Measurements from ENCODE around the gene KCNA5. TPM values are rescaled to one million over a fixed set of nuclear protein-coding genes. Genes with fewer than 3 reads are reported as not detected.

The KCNA5 gene
- total and polyA plus RNA-seq, 2 of the 4 experiments (the other 2 are of a cell fraction): not detected

- in situ Hi-C loops (cut with MboI; ENCODE audit: low sequenced_read_pairs) (no loop called here), intact Hi-C loops (cut with micrococcal nuclease) (no loop called here), dilution Hi-C loops (cut with HindIII; ENCODE audit: low sequenced_read_pairs, unreplicated experiment) (no loop called here)
- H4K91ac ChIP-seq (ENCODE audit: insufficient read depth, low read depth, low read length): no peak overlapping the region
- H3K18ac ChIP-seq (ENCODE audit: low read depth, low read length): no peak overlapping the region
- H2AK9ac ChIP-seq (replicated peaks; ENCODE audit: low read depth, low read length, poor library complexity): no peak overlapping the region
- no peaks in the 10 kb centered on the region for H4K20me1 ChIP-seq (ENCODE audit: insufficient read depth, low read length)
- H3K4me1 ChIP-seq (ENCODE audit: control insufficient read depth, insufficient read depth, low read length): no peaks in the 10 kb centered on the region; the same call in 1 of the 2 replicates
- H3K9ac ChIP-seq (ENCODE audit: low read depth, low read length): no peak overlapping the region
- no peaks in the 10 kb centered on the region for H3K79me1 ChIP-seq (ENCODE audit: low read depth in 1 of 2, low read length in 2 of 2)
- no peak overlapping the region for H2BK20ac ChIP-seq (ENCODE audit: low read depth, low read length)
- TF ChIP-seq RAD21 (IDR thresholded peaks at IDR 0.05; ENCODE audit: low read length) (no peak), MAFK (IDR thresholded peaks at IDR 0.05; ENCODE audit: low read depth, low read length) (no peak), FOS (IDR thresholded peaks at IDR 0.05; ENCODE audit: low read depth, low read length) (no peak), RCOR1 (IDR thresholded peaks at IDR 0.05; ENCODE audit: insufficient replicate concordance, low read length) (no peak), CHD1 (IDR thresholded peaks at IDR 0.05; ENCODE audit: low read depth, low read length) (no peak), MXI1 (IDR thresholded peaks at IDR 0.05; ENCODE audit: borderline replicate concordance, low read depth, low read length) (no peak)
- TF ChIP-seq, protein P1, sequence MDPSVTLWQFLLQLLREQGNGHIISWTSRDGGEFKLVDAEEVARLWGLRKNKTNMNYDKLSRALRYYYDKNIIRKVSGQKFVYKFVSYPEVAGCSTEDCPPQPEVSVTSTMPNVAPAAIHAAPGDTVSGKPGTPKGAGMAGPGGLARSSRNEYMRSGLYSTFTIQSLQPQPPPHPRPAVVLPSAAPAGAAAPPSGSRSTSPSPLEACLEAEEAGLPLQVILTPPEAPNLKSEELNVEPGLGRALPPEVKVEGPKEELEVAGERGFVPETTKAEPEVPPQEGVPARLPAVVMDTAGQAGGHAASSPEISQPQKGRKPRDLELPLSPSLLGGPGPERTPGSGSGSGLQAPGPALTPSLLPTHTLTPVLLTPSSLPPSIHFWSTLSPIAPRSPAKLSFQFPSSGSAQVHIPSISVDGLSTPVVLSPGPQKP (IDR thresholded peaks at IDR 0.05; ENCODE audit: borderline replicate concordance, low read depth, low read length): no peak
- no peak overlapping the region for H2BK5ac ChIP-seq (ENCODE audit: low read depth, low read length, poor library complexity, severe bottlenecking)
- no peak overlapping the region for H3K27ac ChIP-seq (ENCODE audit: insufficient read depth, low read length)
- H2BK15ac ChIP-seq (ENCODE audit: low read depth, low read length): no peak overlapping the region
- H3K36me3 ChIP-seq (ENCODE audit: control insufficient read depth, insufficient read depth, low read length): no peaks in the 10 kb centered on the region
- no peak overlapping the region for H3K23ac ChIP-seq (ENCODE audit: low read depth, low read length)
- H3K56ac ChIP-seq (ENCODE audit: extremely low read depth, insufficient read depth, low read length): no peak overlapping the region
- no TSS peak for BruUV-seq (replicated peaks)
- ChIA-PET POLR2A (ENCODE audit: unreplicated experiment) (no interaction called here), CTCF (no interaction called here)
- H3K27me3 ChIP-seq (ENCODE audit: control insufficient read depth, insufficient read depth, low read length): peaks cover 45% of the 10 kb centered on the region
- no peak overlapping the region for H4K8ac ChIP-seq (ENCODE audit: low read depth in 2 of 2, low read length in 2 of 2)
- H3K4ac ChIP-seq (ENCODE audit: low read depth, low read length): no peak overlapping the region
- no peak overlapping the region for H2AK5ac ChIP-seq (ENCODE audit: low read depth, low read length)
- no peak overlapping the region for H3K14ac ChIP-seq (replicated peaks; ENCODE audit: low read depth, low read length)
- no peak overlapping the region for H3K4me2 ChIP-seq (ENCODE audit: low read depth, low read length)
- no peak overlapping the region for H2AFZ ChIP-seq (replicated peaks; ENCODE audit: low read length, poor library complexity)
- no peaks in the 10 kb centered on the region for H3K9me3 ChIP-seq (ENCODE audit: control insufficient read depth, insufficient read depth, low read length)
- H2BK120ac ChIP-seq (ENCODE audit: low read depth, low read length): no peak overlapping the region
- H4K5ac ChIP-seq (ENCODE audit: low read depth, low read length): no peak overlapping the region
- ATAC-seq (ENCODE audit: low read depth) (no peak), DNase-seq (no peak)
- WGBS, 2 experiments (ENCODE audit: extremely low coverage in 2 of 2, insufficient read length in 1 of 2): no CpG with 5 or more reads among the region's 1 CpG
- H3K4me3 ChIP-seq (ENCODE audit: insufficient read depth, low read depth, low read length): no peak overlapping the region
- no peaks in the 10 kb centered on the region for H3K9me1 ChIP-seq (ENCODE audit: insufficient read depth, low read length)
These were observed 8.2 kb downstream of the KCNA5 start for GRCh38 chr12:5051913-5052312.
